GM23338 (cell line): ENCODE results near the gene MBNL1.

Source experiments
- CREB1 ChIP-seq: fragments of 250-450 bp; sonication (Bioruptor Pico); IDR thresholded peaks from 2 replicates; pipeline ENCODE4 v1.5.0; 2020; ENCODE audit warnings: low read depth, mild to moderate bottlenecking, moderate library complexity
- CTCF ChIP-seq, 2 experiments: fragments of 200-600 bp in 1 of 2; sonication (generic) in 1 of 2; conservative IDR thresholded peaks; 2 replicates each; pipeline versions ENCODE4 v1.5.1 to v1.6.1; 2016 to 2017; ENCODE audit warnings: antibody characterized with exemption in 2 of 2, low read depth in 2 of 2, mild to moderate bottlenecking in 2 of 2, moderate library complexity in 1 of 2
- ETS1 ChIP-seq: IDR thresholded peaks from 2 replicates; pipeline ENCODE4 v1.6.1; 2016; ENCODE audit warnings: antibody characterized with exemption
- EZH2 ChIP-seq: fragments of 200-600 bp; sonication (generic); IDR thresholded peaks from one replicate; pipeline ENCODE4 v1.8.0; 2017; ENCODE audit warnings: antibody characterized with exemption, mild to moderate bottlenecking, low read depth; ENCODE audit not compliant: unreplicated experiment
- EZH2phosphoT487 ChIP-seq: fragments of 200-600 bp; sonication (generic); IDR thresholded peaks from one replicate; pipeline ENCODE4 v1.8.1; 2018; ENCODE audit warnings: antibody characterized with exemption; ENCODE audit not compliant: unreplicated experiment
- JUNB ChIP-seq: IDR thresholded peaks from one replicate; pipeline ENCODE4 v1.6.1; 2016; ENCODE audit warnings: antibody characterized with exemption; ENCODE audit not compliant: unreplicated experiment
- NANOG ChIP-seq: IDR thresholded peaks from 2 replicates; pipeline ENCODE4 v1.6.1; 2016; ENCODE audit warnings: antibody characterized with exemption, borderline replicate concordance
- POLR2AphosphoS5 ChIP-seq: IDR thresholded peaks from 2 replicates; pipeline ENCODE4 v1.6.1; 2016; ENCODE audit warnings: antibody characterized with exemption, low read depth
- REST ChIP-seq: IDR thresholded peaks from one replicate; pipeline ENCODE4 v1.6.1; 2018; ENCODE audit warnings: antibody characterized with exemption; ENCODE audit not compliant: unreplicated experiment
- STAT1 ChIP-seq: IDR thresholded peaks from one replicate; pipeline ENCODE4 v1.6.1; 2016; ENCODE audit warnings: antibody characterized with exemption; ENCODE audit not compliant: unreplicated experiment
- ZNF114 ChIP-seq: fragments of 250-450 bp; sonication (Bioruptor Pico); IDR thresholded peaks from 2 replicates; pipeline ENCODE4 v1.5.0; 2020; ENCODE audit warnings: mild to moderate bottlenecking, moderate library complexity
- ZNF331 ChIP-seq: fragments of 250-450 bp; sonication (Bioruptor Pico); IDR thresholded peaks from 2 replicates; pipeline ENCODE4 v1.5.0; 2020; ENCODE audit warnings: low read depth, mild to moderate bottlenecking, moderate library complexity
- ZNF462 ChIP-seq: fragments of 250-450 bp; sonication (Bioruptor Pico); IDR thresholded peaks from 2 replicates; pipeline ENCODE4 v1.5.0; 2020; ENCODE audit warnings: mild to moderate bottlenecking, moderate library complexity

GRCh38 chr3:152405915-152406802 is 137.4 kb downstream of the MBNL1 start:
- TF ChIP-seq EZH2, result no peak
- TF ChIP-seq POLR2AphosphoS5, result no peak
- TF ChIP-seq CTCF (conservative IDR thresholded peaks at IDR 0.05; ENCODE audit: low read depth in 2 of 2), result no peak
- TF ChIP-seq REST, result no peak
- no peak for TF ChIP-seq EZH2phosphoT487
- TF ChIP-seq CREB1 (CRISPR knock-in tag), result no peak
- no peak for TF ChIP-seq ZNF331 (CRISPR knock-in tag)
- no peak for TF ChIP-seq ZNF114 (CRISPR knock-in tag)
- no peak for TF ChIP-seq STAT1
- TF ChIP-seq ETS1, result no peak
- no peak for TF ChIP-seq JUNB
- no peak for TF ChIP-seq NANOG
- no peak for TF ChIP-seq ZNF462 (CRISPR knock-in tag)
